HG03159 (cell line): Measurements from ENCODE around the gene RAB42.

Source experiments
- ATAC-seq: cut with Tn5 transposase; IDR thresholded peaks from one replicate; pipeline ENCODE4 v1.9.1; 2021; ENCODE audit warnings: mild to moderate bottlenecking, moderate library complexity; ENCODE audit not compliant: unreplicated experiment

Gene RAB42

DNA sequence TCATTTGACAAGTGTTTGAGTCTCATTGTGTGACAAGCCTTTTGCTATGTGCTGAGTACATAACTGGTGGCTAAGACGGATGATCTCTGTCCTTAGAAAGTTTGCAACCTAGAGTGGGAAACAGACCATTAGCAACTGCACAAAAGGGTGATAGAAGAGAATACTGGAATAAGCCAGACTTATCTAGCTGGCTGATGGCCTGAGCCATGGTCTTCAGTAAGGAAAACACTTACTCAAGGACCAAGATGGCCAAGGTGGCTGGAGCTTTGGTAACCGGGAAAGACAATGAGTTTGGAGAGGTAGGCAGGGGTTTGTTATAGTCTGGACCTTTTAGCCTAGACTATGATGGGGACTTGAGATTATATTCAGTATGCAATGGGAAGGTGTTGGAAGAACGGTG is 52.4 kb downstream of the RAB42 start:
- ATAC-seq, result no peak
